HCT116 (cell line): ENCODE results near the gene NAGPA.

Source experiments
- ATF3 ChIP-seq: IDR thresholded peaks from 2 replicates; pipeline ENCODE4 v1.6.1; 2012
- CBX3 ChIP-seq: IDR thresholded peaks from 2 replicates; pipeline ENCODE4 v1.6.1; 2012; ENCODE audit warnings: low read depth
- CTCF ChIP-seq, 3 experiments: fragments of 200-600 bp in 1 of 3; sonication (generic) in 1 of 3; IDR thresholded peaks in 2 of 3; conservative IDR thresholded peaks in 1 of 3; 2 replicates each; pipeline ENCODE4 v1.5.1; 2012 to 2017; ENCODE audit warnings: low read depth in 2 of 3, low read length in 2 of 3, antibody characterized with exemption in 1 of 3, borderline replicate concordance in 1 of 3, control low read depth in 1 of 3, mild to moderate bottlenecking in 1 of 3, mixed read lengths in 1 of 3, mixed run types in 1 of 3, moderate library complexity in 1 of 3; ENCODE audit not compliant: insufficient read depth in 1 of 3
- EGR1 ChIP-seq: IDR thresholded peaks from 2 replicates; pipeline ENCODE4 v1.6.1; 2012; ENCODE audit warnings: low read depth
- ELF1 ChIP-seq: IDR thresholded peaks from 2 replicates; pipeline ENCODE4 v1.6.1; 2012; ENCODE audit warnings: low read depth, borderline replicate concordance
- EZH2 ChIP-seq: fragments of 200-600 bp; sonication (generic); IDR thresholded peaks from 2 replicates; pipeline ENCODE4 v1.6.1; 2017; ENCODE audit warnings: antibody characterized with exemption, mixed run types
- EZH2phosphoT487 ChIP-seq: fragments of 200-600 bp; IDR thresholded peaks from 2 replicates; pipeline ENCODE4 v1.6.1; 2018; ENCODE audit warnings: antibody characterized with exemption, borderline replicate concordance
- MAX ChIP-seq: IDR thresholded peaks from 2 replicates; pipeline ENCODE4 v1.6.1; 2012
- POLR2A ChIP-seq: IDR thresholded peaks from 2 replicates; pipeline ENCODE4 v1.7.0; 2011; ENCODE audit warnings: borderline replicate concordance; ENCODE audit not compliant: insufficient read depth, insufficient read length; ENCODE audit errors: extremely low read depth
- POLR2AphosphoS5 ChIP-seq: IDR thresholded peaks from 2 replicates; pipeline ENCODE4 v1.6.1; 2011; ENCODE audit warnings: mild to moderate bottlenecking, low read depth, low read length, moderate library complexity
- RAD21 ChIP-seq: IDR thresholded peaks from 2 replicates; pipeline ENCODE4 v1.6.1; 2012; ENCODE audit warnings: low read depth, mild to moderate bottlenecking
- YY1 ChIP-seq: IDR thresholded peaks from 2 replicates; pipeline ENCODE4 v1.6.1; 2011; ENCODE audit warnings: low read length, low read depth, moderate library complexity, mild to moderate bottlenecking; ENCODE audit not compliant: insufficient replicate concordance; ENCODE audit errors: extremely low read depth
- TF ChIP-seq, protein P1 (sequence below): IDR thresholded peaks from 2 replicates; pipeline ENCODE4 v1.6.1; 2012; ENCODE audit warnings: low read depth
- TF ChIP-seq, protein P2 (sequence below): IDR thresholded peaks from 2 replicates; pipeline ENCODE4 v1.6.1; 2011; ENCODE audit warnings: mild to moderate bottlenecking, low read length, moderate library complexity; ENCODE audit not compliant: insufficient replicate concordance; ENCODE audit errors: extremely low read depth

- no peak for TF ChIP-seq POLR2A
- TF ChIP-seq CTCF (IDR thresholded peaks at IDR 0.05 in 2 of 3, conservative IDR thresholded peaks at IDR 0.05 in 1 of 3; ENCODE audit: borderline replicate concordance in 1 of 3, insufficient read depth in 1 of 3, low read depth in 2 of 3, low read length in 2 of 3) = no peak
- no peak for TF ChIP-seq CBX3
- no peak for TF ChIP-seq POLR2AphosphoS5
- TF ChIP-seq, protein P1, sequence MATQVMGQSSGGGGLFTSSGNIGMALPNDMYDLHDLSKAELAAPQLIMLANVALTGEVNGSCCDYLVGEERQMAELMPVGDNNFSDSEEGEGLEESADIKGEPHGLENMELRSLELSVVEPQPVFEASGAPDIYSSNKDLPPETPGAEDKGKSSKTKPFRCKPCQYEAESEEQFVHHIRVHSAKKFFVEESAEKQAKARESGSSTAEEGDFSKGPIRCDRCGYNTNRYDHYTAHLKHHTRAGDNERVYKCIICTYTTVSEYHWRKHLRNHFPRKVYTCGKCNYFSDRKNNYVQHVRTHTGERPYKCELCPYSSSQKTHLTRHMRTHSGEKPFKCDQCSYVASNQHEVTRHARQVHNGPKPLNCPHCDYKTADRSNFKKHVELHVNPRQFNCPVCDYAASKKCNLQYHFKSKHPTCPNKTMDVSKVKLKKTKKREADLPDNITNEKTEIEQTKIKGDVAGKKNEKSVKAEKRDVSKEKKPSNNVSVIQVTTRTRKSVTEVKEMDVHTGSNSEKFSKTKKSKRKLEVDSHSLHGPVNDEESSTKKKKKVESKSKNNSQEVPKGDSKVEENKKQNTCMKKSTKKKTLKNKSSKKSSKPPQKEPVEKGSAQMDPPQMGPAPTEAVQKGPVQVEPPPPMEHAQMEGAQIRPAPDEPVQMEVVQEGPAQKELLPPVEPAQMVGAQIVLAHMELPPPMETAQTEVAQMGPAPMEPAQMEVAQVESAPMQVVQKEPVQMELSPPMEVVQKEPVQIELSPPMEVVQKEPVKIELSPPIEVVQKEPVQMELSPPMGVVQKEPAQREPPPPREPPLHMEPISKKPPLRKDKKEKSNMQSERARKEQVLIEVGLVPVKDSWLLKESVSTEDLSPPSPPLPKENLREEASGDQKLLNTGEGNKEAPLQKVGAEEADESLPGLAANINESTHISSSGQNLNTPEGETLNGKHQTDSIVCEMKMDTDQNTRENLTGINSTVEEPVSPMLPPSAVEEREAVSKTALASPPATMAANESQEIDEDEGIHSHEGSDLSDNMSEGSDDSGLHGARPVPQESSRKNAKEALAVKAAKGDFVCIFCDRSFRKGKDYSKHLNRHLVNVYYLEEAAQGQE = no peak
- TF ChIP-seq MAX = no peak
- TF ChIP-seq RAD21 = no peak
- TF ChIP-seq ATF3 = no peak
- no peak for TF ChIP-seq EZH2
- no peak for TF ChIP-seq EZH2phosphoT487
- no peak for TF ChIP-seq YY1
- TF ChIP-seq EGR1 = no peak
- TF ChIP-seq, protein P2, sequence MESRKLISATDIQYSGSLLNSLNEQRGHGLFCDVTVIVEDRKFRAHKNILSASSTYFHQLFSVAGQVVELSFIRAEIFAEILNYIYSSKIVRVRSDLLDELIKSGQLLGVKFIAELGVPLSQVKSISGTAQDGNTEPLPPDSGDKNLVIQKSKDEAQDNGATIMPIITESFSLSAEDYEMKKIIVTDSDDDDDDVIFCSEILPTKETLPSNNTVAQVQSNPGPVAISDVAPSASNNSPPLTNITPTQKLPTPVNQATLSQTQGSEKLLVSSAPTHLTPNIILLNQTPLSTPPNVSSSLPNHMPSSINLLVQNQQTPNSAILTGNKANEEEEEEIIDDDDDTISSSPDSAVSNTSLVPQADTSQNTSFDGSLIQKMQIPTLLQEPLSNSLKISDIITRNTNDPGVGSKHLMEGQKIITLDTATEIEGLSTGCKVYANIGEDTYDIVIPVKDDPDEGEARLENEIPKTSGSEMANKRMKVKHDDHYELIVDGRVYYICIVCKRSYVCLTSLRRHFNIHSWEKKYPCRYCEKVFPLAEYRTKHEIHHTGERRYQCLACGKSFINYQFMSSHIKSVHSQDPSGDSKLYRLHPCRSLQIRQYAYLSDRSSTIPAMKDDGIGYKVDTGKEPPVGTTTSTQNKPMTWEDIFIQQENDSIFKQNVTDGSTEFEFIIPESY = no peak
- no peak for TF ChIP-seq ELF1
These were observed 18.4 kb downstream of the NAGPA start for GRCh38 chr16:5015351-5015750.
